Cerebellar nuclear complex (tissue), 1 donor: Measurements from ENCODE around the gene ICE1.
"Not testable (repeated sequence)": the region's sequence is repeated elsewhere in the genome, so short reads cannot be mapped to it uniquely, and the experiment has no call there.

ENCODE experiments used
- DNase-seq, 2 experiments: peaks; one replicate each; lab custom pipeline; 2025; lab: John Stamatoyannopoulos, UW

ICE1 gene

DNA sequence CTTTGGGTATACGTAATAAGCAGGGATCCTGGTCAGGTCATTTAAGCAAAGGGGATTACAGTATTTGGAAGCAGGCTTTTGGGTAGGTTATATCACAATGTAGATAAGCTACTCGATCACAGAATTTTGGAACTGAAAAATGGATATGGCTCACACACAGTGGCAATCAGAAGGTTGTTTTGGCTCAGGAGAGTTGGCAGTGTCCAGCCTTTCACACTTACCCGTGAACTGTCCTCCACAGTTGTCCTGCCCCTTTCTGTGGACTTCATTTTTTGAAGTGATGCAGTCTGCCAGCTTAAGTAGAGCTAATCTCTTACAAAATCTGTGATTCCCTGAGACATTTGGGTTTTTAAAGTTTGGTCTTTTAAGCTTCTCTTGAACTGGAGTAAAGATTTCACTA lies 30.7 kb downstream of the ICE1 start:
- DNase-seq: no peak

DNA sequence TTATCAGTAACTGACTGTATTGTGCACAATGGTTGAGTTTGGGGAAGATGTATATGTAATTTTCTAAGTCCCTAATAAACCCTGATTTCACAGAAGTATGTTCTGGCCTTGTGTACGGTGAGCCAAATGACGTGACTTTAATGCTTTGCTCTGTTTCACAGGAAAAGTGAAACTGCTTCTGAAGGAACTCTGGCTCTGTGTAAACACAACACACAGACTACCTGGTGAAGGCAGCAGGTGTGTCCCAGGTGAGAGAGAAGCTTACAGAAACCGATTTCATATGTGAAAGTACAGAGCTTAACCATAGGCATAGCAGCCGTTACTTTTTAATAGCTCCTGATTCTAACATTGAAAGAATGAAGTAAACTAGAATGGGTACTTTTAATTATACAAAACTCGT lies 31.9 kb downstream of the ICE1 start:
- no peak for DNase-seq

DNA sequence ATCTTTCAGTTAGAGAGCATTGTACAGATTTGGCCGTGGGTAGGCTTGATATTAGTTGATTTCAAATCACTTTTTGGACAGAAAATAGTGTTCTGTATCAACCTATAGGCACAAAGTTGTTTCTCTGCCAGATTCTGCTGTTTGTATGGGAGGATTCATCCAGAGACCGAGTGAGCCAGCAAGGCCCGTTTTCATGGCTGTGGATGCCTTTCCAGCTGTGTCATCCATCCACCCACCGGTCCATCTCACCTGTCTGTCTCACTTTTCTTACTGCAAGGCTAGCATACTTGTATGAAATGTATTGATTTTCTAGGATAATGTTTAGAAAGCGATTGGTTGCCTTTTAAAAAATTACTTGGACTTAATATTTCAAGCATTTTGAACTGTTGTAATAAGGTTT lies 34.4 kb downstream of the ICE1 start:
- DNase-seq: no peak

DNA sequence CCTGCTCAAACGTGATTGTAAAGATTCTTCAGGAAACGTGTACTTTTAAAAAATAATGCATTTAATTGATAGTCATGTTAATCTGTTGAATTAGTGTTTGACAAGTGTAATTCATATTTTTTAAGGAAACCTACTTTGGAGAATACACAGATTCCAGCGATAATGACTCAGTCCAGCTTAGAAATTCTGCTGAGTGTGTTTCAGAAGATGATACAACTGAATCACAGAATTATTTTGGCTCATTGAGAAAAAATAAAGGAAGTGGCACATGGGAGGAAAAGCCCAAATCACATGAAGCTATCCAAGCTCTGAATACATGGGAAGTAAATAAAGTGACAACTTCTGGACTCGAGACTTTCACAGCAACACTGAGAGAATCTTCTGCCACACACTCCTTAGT lies 37.8 kb downstream of the ICE1 start:
- no peak for DNase-seq

DNA sequence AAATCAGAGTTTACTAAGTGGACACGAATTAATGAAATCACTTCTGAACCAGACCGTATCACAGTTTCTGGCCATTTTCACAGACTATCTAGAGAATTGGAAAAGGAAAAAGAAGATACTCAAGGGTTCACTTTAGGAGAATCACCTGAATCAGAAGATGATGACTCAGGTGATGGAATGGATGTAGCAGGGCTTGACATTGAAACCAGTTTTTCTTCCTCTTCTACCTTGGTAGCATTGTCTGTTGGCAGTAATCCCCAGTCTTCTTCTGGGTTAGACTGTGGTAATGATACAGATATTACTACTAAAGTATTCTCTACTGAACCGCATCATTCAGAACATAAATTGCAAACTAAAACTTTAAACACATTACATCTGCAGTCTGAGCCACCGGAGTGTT lies 38.5 kb downstream of the ICE1 start:
- DNase-seq: no peak

DNA sequence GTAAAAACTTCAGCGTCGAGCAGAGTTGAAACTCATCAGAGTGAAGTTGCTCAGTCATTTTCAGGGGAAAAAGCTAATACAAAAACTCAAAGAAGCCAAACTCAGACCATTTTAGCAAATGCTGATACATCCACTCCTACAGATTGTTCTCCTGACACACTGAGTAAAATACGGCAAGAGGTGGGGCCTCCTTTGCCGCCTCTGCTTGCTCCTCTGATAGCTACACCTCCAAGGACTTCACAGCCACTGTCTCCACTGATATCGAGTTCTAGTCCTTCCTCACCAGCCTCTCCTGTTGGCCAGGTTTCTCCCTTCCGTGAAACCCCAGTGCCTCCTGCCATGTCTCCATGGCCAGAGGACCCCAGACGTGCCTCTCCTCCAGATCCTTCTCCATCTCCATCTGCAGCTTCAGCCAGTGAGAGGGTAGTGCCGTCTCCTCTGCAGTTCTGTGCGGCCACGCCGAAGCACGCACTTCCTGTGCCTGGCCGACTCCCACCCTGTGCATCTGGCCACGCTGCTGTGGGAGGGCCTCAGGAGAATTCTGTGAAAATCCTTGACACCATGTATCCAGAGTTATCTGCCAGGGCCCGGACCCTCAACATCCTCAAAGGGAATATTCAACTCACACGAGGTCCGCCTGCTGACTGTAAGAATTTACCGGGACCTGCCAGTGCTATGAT lies 41.7 kb downstream of the ICE1 start:
- no peak for DNase-seq

DNA sequence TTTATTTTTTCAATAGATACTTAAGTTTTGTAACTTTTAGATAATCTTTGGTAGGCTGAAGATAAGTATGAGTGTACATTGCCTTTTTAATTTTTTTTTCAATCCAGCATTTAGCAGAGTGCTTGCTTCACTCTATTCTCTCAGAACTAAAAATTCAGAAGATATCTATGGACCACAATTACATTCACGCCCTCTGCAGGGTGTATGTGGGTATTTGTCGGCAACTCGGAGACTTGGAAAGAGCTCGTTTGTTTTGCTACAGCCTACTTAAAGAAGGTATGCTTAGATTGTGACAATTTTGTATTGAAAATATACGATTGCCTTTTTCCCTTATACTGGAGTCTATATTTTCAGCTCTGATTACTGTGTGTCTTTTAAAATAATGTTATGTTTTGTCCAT lies 43.8 kb downstream of the ICE1 start:
- no peak for DNase-seq

DNA sequence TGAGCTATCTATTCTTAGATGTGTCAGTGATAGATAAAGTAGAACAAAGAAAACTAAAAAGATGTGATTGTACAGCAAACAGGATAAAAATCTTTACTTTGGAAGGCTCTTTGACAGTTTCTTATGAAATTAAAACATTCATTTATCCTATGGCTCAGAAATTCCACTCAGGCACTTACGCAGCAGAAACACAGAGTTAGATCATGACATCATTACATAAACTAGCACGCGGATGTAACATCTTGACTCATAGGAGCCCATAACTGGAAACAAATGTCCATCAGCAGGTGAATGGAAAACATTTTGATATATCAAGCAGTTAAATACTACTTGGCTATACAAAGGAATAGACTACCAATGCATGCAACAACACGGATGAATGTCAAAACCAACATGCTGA lies 45.3 kb downstream of the ICE1 start:
- DNase-seq: no peak

DNA sequence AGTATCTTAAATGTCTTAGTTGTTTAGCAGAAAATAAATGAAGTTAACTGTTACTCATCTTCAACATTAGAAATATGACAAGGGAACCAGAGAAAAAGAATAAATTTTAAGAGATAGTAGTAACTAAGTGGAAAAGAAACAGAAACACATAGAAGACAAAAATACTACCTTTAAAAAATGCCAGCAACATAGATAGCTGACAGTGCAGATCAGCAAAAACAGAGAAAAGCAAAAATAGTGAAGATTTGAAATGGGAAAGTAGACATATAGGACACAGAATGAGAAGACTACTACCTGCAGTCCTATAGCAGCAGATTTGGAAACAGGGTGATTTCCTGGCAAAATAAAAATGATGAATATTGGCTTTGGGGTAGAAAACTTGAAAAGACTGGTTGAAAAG lies 48.5 kb downstream of the ICE1 start:
- DNase-seq: no peak

DNA sequence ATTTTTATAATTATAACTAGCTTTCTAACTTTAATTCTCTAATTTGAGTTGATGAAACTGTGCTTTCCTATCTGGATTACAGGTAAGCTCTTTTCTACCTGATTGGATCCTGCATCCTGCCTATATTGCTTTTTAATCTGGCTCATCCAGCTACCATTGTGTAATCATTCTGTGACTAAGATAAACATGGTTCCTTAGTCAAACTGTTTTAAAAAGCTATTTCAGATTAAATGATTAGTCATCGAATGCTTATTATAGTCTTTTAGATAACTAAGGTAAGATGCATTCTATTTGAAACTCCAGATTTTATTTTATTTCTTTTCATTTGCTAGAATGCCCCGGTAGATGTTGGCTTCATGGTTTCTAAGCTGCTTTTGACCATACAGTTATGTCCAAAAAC lies 50.7 kb downstream of the ICE1 start:
- DNase-seq: no peak

DNA sequence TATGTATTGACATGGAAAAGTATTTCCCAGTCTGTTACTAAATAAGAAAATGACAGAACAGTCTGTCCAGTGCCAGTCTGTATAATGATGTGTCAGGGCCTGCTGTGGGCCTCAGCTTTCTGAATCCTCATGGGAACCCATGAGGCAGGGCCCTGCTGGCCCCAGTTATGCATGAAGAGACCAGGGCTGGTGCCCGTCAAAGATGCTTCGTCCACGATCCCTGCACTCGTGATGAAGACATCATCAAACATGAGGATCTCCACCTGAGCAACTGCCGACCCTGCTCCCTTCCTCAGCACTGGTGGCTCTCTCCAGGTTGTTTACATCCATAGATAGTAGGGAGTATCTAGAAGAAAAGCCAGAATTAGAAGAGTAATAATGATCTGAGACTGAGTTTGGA lies 52.5 kb downstream of the ICE1 start:
- no peak for DNase-seq

DNA sequence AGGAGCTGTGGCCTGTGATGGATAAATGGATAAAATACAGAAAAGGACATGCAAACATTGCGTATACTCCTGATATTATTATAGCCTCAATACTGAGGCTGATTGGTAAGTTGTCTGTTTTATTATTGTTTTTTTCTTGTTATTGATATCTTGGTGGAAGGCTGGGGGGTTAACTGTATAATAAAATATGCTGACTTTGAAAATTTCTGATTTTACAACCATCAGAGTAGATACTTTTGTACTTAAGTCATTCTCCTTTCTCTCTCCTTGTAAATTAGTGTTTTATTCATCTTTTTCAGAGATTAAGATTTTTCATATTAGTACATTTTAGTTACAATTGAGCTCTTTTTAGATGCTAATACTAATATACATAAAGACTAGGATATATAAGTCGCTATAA lies 53.5 kb downstream of the ICE1 start:
- DNase-seq: no peak

DNA sequence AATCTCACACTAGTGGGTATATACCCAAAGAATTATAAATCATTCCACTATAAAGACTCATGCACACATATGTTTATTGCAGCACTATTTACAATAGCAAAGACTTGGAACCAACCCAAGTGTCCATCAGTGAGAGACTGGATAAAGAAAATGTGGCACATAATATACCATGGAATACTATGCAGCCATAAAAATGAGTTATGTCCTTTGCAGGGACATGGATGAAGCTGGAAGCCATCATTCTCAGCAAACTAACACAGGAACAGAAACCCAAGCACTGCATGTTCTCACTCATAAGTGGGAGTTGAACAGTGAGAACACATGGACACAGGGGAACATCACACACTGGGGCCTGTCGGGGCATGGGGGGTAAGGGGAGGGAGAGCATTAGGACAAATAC lies 57.1 kb downstream of the ICE1 start:
- DNase-seq: not testable (repeated sequence)

DNA sequence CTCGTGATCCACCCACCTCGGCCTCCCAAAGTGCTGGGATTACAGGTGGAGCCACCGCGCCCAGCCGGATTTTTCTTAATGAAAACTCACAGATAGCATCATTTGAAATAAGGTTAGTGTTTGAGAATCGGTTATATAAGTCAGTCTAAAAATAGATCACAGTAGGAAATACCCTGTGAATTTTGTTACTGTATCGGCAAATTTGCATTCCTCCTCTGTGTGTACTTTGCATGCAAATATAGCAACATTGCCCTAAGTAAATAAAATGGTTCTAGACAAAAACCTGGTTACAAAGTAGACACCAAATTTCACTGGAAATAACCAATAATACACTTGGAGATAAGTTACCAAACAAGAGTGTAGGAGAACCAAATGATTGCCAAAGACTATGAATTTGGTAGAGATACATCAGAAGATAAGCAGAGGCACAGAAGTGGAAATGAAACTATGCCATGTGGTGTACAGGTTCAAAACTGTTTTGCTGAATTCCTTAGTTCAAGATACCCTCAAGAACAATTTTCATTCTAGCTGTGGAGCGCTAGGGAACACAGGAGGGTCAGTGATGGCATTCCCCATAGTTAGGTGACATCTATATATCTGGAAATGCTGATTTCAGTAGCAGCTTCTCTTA lies 58.1 kb downstream of the ICE1 start:
- DNase-seq: no peak

DNA sequence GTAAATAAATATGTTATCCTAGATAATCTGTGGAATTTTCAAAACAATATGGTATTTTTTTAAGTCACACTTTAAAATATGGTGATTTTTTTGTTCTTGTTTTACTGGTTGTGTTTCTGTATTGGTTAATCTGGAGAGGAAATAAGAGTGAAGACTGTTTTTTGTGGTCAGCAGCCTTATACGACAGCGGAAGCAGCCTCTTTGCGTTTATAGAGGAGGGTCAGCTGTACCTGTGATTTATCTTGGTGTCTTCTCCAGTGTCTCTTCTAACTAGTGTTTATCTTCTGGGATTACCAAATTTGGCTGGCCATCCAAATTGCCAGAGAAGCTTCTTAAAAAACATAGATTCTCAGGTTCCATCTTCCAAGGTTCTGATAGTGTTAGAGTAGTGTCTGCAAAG lies 58.7 kb downstream of the ICE1 start:
- DNase-seq: no peak

DNA sequence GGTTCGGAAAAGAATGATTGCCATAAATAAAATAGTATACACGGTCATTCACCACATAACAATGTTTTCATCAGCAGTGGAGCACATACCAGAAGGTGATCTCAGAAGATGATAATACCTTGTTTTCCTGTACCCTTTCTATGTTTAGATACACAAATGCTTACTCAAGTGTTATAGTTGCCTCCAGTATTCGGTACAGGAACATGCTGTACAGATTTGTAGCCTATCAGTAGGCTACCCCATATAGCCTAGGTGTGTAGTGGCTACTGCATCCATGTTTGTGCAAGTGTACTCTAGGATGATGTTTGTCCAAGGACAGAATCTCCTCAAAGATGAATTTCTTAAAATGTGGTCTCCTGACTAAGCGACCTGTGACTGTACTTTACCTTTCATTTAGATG lies 59.2 kb downstream of the ICE1 start:
- no peak for DNase-seq

DNA sequence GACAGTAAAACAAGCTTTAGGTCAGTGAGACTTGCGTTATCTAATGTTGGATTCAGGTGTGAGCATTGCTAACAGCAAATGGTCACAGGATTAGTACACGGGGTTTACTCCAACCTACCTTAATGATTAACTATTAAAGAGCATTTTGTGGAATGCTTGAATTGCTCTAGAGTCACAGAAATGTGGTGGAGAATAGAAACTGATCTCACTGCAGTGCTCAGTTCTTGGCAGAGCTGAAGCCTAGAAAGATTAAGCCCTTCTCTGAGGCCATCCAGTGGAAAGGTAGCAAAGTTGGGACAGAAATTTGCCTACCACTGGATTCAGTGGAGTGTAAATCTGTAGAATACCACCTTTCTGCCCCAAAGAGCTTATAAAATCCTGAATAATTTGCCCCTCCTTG lies 60.9 kb downstream of the ICE1 start:
- no peak for DNase-seq

DNA sequence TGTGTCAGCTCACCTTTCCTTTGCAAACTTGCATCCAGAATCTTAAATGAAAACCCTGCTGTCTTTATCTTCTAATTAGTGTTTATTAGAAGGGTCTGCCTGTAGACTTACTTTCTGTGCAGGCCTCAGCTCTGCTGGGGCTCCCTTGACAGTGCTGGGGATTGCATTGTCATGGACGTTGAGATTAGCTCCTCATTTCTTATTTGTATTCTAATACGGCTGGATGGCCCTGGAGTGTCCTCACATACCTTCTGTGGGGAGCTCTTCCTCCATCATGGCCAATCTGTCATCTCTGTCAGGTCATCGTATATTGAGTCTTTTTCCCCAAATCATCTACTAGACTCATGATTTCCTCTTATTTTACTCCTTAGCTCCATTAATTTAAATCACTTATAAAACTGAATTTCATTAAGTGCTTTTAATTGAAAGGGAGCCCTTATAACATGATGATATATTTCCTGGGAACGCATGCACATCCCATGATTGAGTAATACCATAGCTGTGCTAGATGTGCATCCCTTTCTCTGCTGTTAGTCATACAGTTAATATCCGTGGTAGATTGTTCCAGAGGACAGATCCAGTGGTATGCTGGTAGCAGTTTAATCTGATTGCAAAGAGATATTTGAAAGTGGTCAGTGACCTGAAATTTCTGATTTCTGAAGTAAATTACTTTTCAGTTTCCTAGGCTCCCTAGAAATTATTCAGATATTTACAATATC lies 61.6 kb downstream of the ICE1 start:
- no peak for DNase-seq

DNA sequence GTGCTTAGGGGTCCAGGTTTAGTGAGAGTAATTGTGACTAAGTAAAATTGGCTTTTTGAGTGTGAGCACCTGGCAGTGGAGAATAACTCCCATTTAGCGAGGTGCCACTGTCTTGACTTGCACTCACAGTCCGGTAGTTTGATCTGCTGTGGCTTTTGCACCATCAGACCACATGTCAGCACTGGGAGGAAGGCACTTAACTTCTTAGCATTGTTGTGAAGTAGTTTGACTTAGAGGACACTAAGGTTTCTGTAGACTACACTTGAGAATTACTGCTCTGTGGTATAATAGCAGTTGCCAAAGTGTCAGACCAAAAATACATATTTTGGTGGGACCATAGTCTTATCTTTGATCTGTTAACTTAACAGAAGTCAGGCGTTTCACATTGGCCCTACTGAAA lies 63.6 kb downstream of the ICE1 start:
- no peak for DNase-seq

DNA sequence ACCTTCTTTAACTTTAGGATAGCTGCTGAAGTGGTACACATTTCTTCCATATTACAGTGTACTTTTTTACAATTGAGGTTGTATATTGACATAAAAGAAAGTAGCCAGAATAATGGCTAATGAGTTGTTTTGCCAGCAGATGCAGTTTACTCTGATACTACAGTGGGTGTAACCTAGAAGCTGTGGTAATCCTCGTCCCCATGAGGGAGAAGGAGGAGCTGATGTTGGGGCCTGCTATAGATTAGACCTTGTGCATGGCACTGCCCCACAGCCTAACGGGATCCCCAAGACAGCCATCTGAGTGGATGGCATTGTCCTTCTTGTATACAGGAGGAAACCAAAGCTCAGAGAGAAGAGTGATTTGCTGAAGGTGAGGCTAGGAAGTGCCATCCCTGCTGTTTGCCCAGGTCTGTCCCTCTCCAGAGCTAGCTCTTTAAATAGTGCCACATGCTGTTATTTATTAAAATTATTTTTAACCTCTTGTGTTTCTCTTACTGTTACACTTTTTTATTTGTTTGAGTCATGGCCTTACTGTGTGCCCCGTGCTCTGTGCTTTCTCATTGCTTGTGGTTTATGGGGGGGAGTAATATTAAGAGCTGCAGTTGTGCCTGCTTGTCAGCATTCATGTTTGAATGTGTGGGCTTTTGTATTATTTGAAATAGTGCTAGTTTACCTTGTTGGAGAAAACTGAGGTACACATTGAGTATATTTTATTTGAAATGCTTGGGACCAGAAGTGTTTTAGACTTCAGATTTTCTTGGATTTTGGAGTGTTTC lies 65.3 kb downstream of the ICE1 start:
- no peak for DNase-seq

DNA sequence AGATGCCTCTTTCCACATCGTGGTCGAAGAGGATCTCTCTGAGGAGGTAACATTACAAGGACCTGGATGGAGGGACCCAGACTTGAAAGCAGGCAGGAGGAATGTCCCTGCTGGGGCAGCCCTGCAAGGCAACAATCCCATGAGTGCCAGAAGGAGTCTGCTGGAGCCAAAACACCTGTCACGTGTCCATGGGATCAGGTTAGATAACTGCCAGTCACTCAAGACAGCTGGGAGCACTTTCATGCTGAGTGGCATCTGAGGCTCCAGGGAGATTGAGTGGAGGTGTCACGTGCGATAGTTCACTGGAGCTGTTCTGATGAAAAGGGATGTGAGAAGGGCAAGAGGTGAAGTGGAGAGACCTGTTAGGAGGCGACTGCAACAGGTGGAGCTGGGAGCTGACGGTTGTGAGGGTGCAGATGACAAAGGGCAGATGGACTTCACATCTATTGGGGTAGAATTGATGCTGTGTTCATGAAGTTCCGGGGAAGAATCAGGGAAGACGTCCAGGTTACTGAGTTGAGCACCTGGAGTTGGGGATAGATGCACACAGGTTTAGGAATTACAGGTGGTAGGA lies 68.4 kb downstream of the ICE1 start:
- DNase-seq: no peak
